H1 (cell line): ENCODE measurements around the gene NOBOX. TPM values are rescaled to one million over a fixed set of nuclear protein-coding genes. Genes with fewer than 3 reads are reported as not detected.

Source experiments
- CTCF ChIA-PET: fragments of 300-600 bp; sonication (Branson Sonifier 250); formaldehyde crosslinking; loops from one replicate; lab custom pipeline; 2021; ENCODE audit not compliant: partially characterized antibody; lab: Charles Lee
- POLR2A ChIA-PET: fragments of 300-600 bp; sonication (Branson Sonifier 250); formaldehyde crosslinking; loops from one replicate; lab custom pipeline; 2021; ENCODE audit warnings: inconsistent platforms; ENCODE audit not compliant: partially characterized antibody; lab: Charles Lee
- DNase-seq, 2 experiments: peaks; one replicate each; pipeline versions ENCODE4 v3.0.0 to v3.0.0-alpha.2; 2010 to 2022; ENCODE audit warnings: low spot score in 2 of 2, low read depth in 1 of 2, mixed read lengths in 1 of 2
- FAIRE-seq: peaks from 2 replicates; lab custom pipeline; 2011; peaks lifted over from hg19 to GRCh38; lab: Jason Lieb, UNC
- H2AFZ ChIP-seq: 2 replicates; pipeline ENCODE4 v1.8.1; 2012; ENCODE audit warnings: low read length, inconsistent platforms
- H2AK5ac ChIP-seq: 2 replicates; pipeline ENCODE4 v1.6.1; 2013; ENCODE audit warnings: low read depth, low read length
- H2BK120ac ChIP-seq: replicated peaks from 2 replicates; pipeline ENCODE3; 2013; ENCODE audit warnings: low read depth, low read length, inconsistent platforms
- H2BK12ac ChIP-seq: 2 replicates; pipeline ENCODE4 v1.6.1; 2013; ENCODE audit warnings: low read depth, low read length
- H2BK15ac ChIP-seq: 2 replicates; pipeline ENCODE4 v1.6.1; 2013; ENCODE audit warnings: low read length
- H2BK20ac ChIP-seq: 2 replicates; pipeline ENCODE4 v1.6.1; 2013; ENCODE audit warnings: low read length
- H2BK5ac ChIP-seq: 2 replicates; pipeline ENCODE4 v1.6.1; 2013; ENCODE audit warnings: low read depth, low read length
- H3K14ac ChIP-seq: 2 replicates; pipeline ENCODE4 v1.6.1; 2013; ENCODE audit warnings: inconsistent platforms; ENCODE audit not compliant: insufficient read length
- H3K18ac ChIP-seq: 2 replicates; pipeline ENCODE4 v1.6.1; 2013; ENCODE audit warnings: low read length; ENCODE audit errors: extremely low read depth
- H3K23ac ChIP-seq: 2 replicates; pipeline ENCODE4 v1.6.1; 2013; ENCODE audit warnings: inconsistent platforms; ENCODE audit not compliant: insufficient read length
- H3K23me2 ChIP-seq: 2 replicates; pipeline ENCODE4 v1.6.1; 2013; ENCODE audit warnings: low read depth, low read length
- H3K27ac ChIP-seq: 2 replicates; pipeline ENCODE4 v1.6.1; 2011; ENCODE audit warnings: low read depth, low read length, inconsistent platforms
- H3K27me3 ChIP-seq, 4 experiments: replicated peaks in 1 of 4; 1 replicate in 1 of 4; 2 replicates in 3 of 4; pipeline versions ENCODE4 v1.6.1 to v1.8.1; 2011 to 2013; ENCODE audit warnings: low read length in 3 of 4, mild to moderate bottlenecking in 3 of 4, inconsistent platforms in 2 of 4, mixed read lengths in 2 of 4, moderate library complexity in 1 of 4; ENCODE audit not compliant: control insufficient read depth in 3 of 4, insufficient read depth in 3 of 4; ENCODE audit errors: extremely low read depth in 1 of 4
- H3K36me3 ChIP-seq, 4 experiments: 2 replicates each; pipeline versions ENCODE4 v1.6.1 to v1.8.1; 2011 to 2013; ENCODE audit warnings: mild to moderate bottlenecking in 4 of 4, low read length in 3 of 4, moderate library complexity in 2 of 4, control low read depth in 1 of 4, inconsistent platforms in 1 of 4; ENCODE audit not compliant: insufficient read depth in 4 of 4, control insufficient read depth in 2 of 4
- H3K4ac ChIP-seq: replicated peaks from 2 replicates; pipeline ENCODE3; 2013; ENCODE audit warnings: low read length, low read depth, mixed read lengths, inconsistent platforms; ENCODE audit not compliant: insufficient read length
- H3K4me1 ChIP-seq, 4 experiments: replicated peaks in 1 of 4; 1 replicate in 1 of 4; 2 replicates in 3 of 4; pipeline versions ENCODE4 v1.6.1 to v1.8.1; 2011 to 2013; ENCODE audit warnings: low read length in 3 of 4, inconsistent platforms in 2 of 4, mixed read lengths in 1 of 4; ENCODE audit not compliant: insufficient read depth in 4 of 4, control insufficient read depth in 3 of 4
- H3K4me2 ChIP-seq, 2 experiments: 2 replicates each; pipeline versions ENCODE4 v1.6.1 to v1.8.1; 2011 to 2013; ENCODE audit warnings: low read depth in 2 of 2, low read length in 2 of 2, control low read depth in 1 of 2, inconsistent platforms in 1 of 2, mild to moderate bottlenecking in 1 of 2; ENCODE audit not compliant: insufficient read depth in 1 of 2
- H3K4me3 ChIP-seq, 4 experiments: fragments of 200-600, 300-600 bp in 1 of 4; sonication (generic), shearing (Covaris generic), sonication (Bioruptor Twin) in 1 of 4; 2 replicates each; pipeline versions ENCODE4 v1.5.1 to v1.8.1; 2011 to 2016; ENCODE audit warnings: low read length in 4 of 4, low read depth in 3 of 4, control low read depth in 2 of 4, inconsistent platforms in 2 of 4, mild to moderate bottlenecking in 2 of 4, mixed read lengths in 1 of 4, moderate library complexity in 1 of 4; ENCODE audit not compliant: insufficient read depth in 2 of 4; ENCODE audit errors: extremely low read depth in 1 of 4
- H3K56ac ChIP-seq: replicated peaks from 2 replicates; pipeline ENCODE3; 2013; ENCODE audit warnings: low read depth, mild to moderate bottlenecking, mixed read lengths, low read length, inconsistent platforms; ENCODE audit not compliant: insufficient read length
- H3K79me1 ChIP-seq: 2 replicates; pipeline ENCODE4 v1.6.1; 2013; ENCODE audit warnings: low read depth, low read length, control low read depth
- H3K79me2 ChIP-seq, 2 experiments: 2 replicates each; pipeline versions ENCODE4 v1.6.1 to v1.8.1; 2012 to 2013; ENCODE audit warnings: low read length in 2 of 2, mild to moderate bottlenecking in 2 of 2, inconsistent platforms in 1 of 2; ENCODE audit not compliant: insufficient read depth in 2 of 2, control insufficient read depth in 1 of 2
- H3K9ac ChIP-seq, 4 experiments: replicated peaks in 1 of 4; 1 replicate in 1 of 4; 2 replicates in 3 of 4; pipeline versions ENCODE4 v1.6.1 to v1.8.1; 2011 to 2013; ENCODE audit warnings: low read depth in 3 of 4, low read length in 3 of 4, control low read depth in 2 of 4, mild to moderate bottlenecking in 2 of 4, moderate library complexity in 2 of 4, inconsistent platforms in 1 of 4; ENCODE audit errors: extremely low read depth in 1 of 4
- H3K9me3 ChIP-seq, 2 experiments: 2 replicates each; pipeline versions ENCODE4 v1.6.1 to v1.8.1; 2012 to 2013; ENCODE audit warnings: mild to moderate bottlenecking in 2 of 2, moderate library complexity in 2 of 2, control low read depth in 1 of 2, inconsistent platforms in 1 of 2, low read depth in 1 of 2, low read length in 1 of 2, mixed read lengths in 1 of 2; ENCODE audit not compliant: insufficient read depth in 2 of 2
- H4K20me1 ChIP-seq, 2 experiments: replicated peaks in 1 of 2; 2 replicates each; pipeline versions ENCODE3 to v1.8.1; 2011 to 2013; ENCODE audit warnings: inconsistent platforms in 2 of 2, low read length in 2 of 2, mild to moderate bottlenecking in 1 of 2; ENCODE audit not compliant: insufficient read depth in 2 of 2, control insufficient read depth in 1 of 2
- H4K5ac ChIP-seq: 2 replicates; pipeline ENCODE4 v1.6.1; 2013; ENCODE audit warnings: low read length, low read depth, mixed read lengths, inconsistent platforms; ENCODE audit not compliant: insufficient read length
- H4K8ac ChIP-seq: 2 replicates; pipeline ENCODE4 v1.8.0; 2013; ENCODE audit warnings: mild to moderate bottlenecking, moderate library complexity, low read length, inconsistent platforms; ENCODE audit not compliant: insufficient read depth; ENCODE audit errors: extremely low read depth
- H4K91ac ChIP-seq: replicated peaks from 2 replicates; pipeline ENCODE3; 2013; ENCODE audit warnings: low read length, mixed read lengths, inconsistent platforms; ENCODE audit not compliant: insufficient read length
- CBX8 ChIP-seq: fragments of 300-800, 300-1000 bp; sonication (generic); IDR thresholded peaks from 2 replicates; pipeline ENCODE4 v1.7.1; 2016; ENCODE audit warnings: low read depth, low read length, borderline replicate concordance
- CHD2 ChIP-seq: IDR thresholded peaks from 2 replicates; pipeline ENCODE4 v1.6.1; 2012; ENCODE audit warnings: low read length, improper control_type of control experiment
- EZH2 ChIP-seq: fragments of 200-600 bp; sonication (generic); IDR thresholded peaks from 2 replicates; pipeline ENCODE4 v1.7.1; 2012; ENCODE audit warnings: low read depth, mild to moderate bottlenecking, moderate library complexity, low read length, inconsistent platforms; ENCODE audit not compliant: severe bottlenecking
- GABPA ChIP-seq: IDR thresholded peaks from 2 replicates; pipeline ENCODE4 v1.6.1; 2011; ENCODE audit warnings: mild to moderate bottlenecking, low read length, moderate library complexity, borderline replicate concordance; ENCODE audit not compliant: insufficient read depth
- GTF2F1 ChIP-seq: IDR thresholded peaks from 2 replicates; pipeline ENCODE4 v1.6.1; 2012; ENCODE audit warnings: low read depth, low read length, improper control_type of control experiment, borderline replicate concordance
- KDM5A ChIP-seq: fragments of 200-600 bp; IDR thresholded peaks from 2 replicates; pipeline ENCODE4 v1.7.1; 2012; ENCODE audit warnings: mild to moderate bottlenecking, low read length, inconsistent platforms, mixed read lengths
- MAFK ChIP-seq: IDR thresholded peaks from 2 replicates; pipeline ENCODE4 v1.6.1; 2012; ENCODE audit warnings: low read depth, mild to moderate bottlenecking, improper control_type of control experiment, low read length
- NRF1 ChIP-seq: IDR thresholded peaks from 2 replicates; pipeline ENCODE4 v1.6.1; 2011; ENCODE audit warnings: mild to moderate bottlenecking, low read depth, low read length, improper control_type of control experiment
- POLR2A ChIP-seq, 2 experiments: IDR thresholded peaks; 1 replicate in 1 of 2; 2 replicates in 1 of 2; pipeline ENCODE4 v1.6.1; 2011; ENCODE audit warnings: low read depth in 2 of 2, low read length in 2 of 2, mild to moderate bottlenecking in 2 of 2; ENCODE audit errors: control extremely low read depth in 1 of 2
- RBBP5 ChIP-seq: IDR thresholded peaks from 2 replicates; pipeline ENCODE4 v1.7.1; 2012; ENCODE audit warnings: low read depth, mild to moderate bottlenecking, inconsistent platforms, low read length, moderate library complexity, borderline replicate concordance
- SP1 ChIP-seq: IDR thresholded peaks from 2 replicates; pipeline ENCODE4 v1.6.1; 2011; ENCODE audit warnings: low read depth, low read length
- SP2 ChIP-seq: IDR thresholded peaks from 2 replicates; pipeline ENCODE4 v1.6.1; 2012; ENCODE audit warnings: mild to moderate bottlenecking, low read length, inconsistent platforms
- TAF7 ChIP-seq: optimal IDR thresholded peaks from 2 replicates; pipeline ENCODE3; 2011; ENCODE audit warnings: low read depth, mild to moderate bottlenecking, inconsistent platforms, low read length, moderate library complexity, borderline replicate concordance
- TEAD4 ChIP-seq: IDR thresholded peaks from 2 replicates; pipeline ENCODE4 v1.6.1; 2012; ENCODE audit warnings: low read depth, low read length, inconsistent platforms, mixed read lengths
- WGBS, 2 experiments: shearing (Covaris generic) in 1 of 2; methylation state at CpG; one replicate each; pipeline versions ENCODE4 v1.1.6 to v1.1.7; 2013 to 2015; ENCODE audit warnings: low lambda C conversion rate in 2 of 2, mixed read lengths in 2 of 2, inconsistent platforms in 1 of 2, low coverage in 1 of 2, missing lambda C conversion rate in 1 of 2; ENCODE audit not compliant: insufficient replicate concordance in 2 of 2, insufficient coverage in 1 of 2, insufficient read length in 1 of 2; ENCODE audit errors: extremely low coverage in 1 of 2, missing lambda C conversion rate in 1 of 2; 5-methylcytosine and 5-hydroxymethylcytosine counted together
- polyA plus RNA-seq, 7 experiments: library from polyadenylated mRNA; depleted of rRNA in 3 of 7; stranded (reverse) in 5 of 7; unstranded in 2 of 7; fragments of >200 nt in 5 of 7; fragments of 200-250 nt in 2 of 7; gene quantifications; 1 replicate in 5 of 7; 2 replicates in 1 of 7; 4 replicates in 1 of 7; pipeline versions ENCODE4 v1.2.1 to v1.2.3, GENCODE V29; 2011 to 2013; ENCODE audit warnings: missing spikeins in 2 of 7, mixed read lengths in 2 of 7
- total RNA-seq: library from RNA; stranded (reverse); fragmentation: NEBNext Ultra II Directional; extraction: Animal tissue kit (Norgen Biotek cat#: 25700); gene quantifications from 2 replicates; pipeline ENCODE4 v1.2.1, GENCODE V29; 2021

NOBOX gene
- total and polyA plus RNA-seq, 2 of the 8 experiments (the other 6 are each of a cell fraction or from before 2014, with no cell fraction given): not detected

DNA sequence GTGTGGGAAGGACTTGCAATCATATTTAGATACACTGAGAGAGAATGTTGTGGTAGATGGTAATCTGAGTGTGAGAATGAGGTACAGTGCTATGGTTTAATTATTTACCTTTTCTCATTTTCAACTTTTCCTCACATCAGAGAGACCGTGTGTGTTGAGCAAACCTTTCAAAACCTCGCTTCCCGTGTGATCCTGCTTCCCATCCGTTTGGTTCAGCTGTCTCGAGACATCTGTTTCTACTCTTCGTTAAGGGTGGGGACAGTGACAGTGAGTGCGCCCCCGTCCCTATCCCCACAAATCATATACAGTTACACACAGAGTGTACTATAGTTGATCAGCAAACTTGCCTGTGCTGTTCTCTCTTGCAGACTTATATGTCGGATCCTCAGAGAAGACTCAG, 33.0 kb upstream of the NOBOX start:
- TF ChIP-seq RBBP5 (no peak), SP2 (no peak), TEAD4 (no peak), SP1 (no peak), NRF1 (no peak), TAF7 (no peak), POLR2A (IDR thresholded peaks at IDR 0.05; ENCODE audit: control extremely low read depth in 1 of 2, low read depth in 2 of 2, low read length in 2 of 2) (no peak), MAFK (no peak), EZH2 (no peak), CHD2 (no peak), KDM5A (no peak), GABPA (no peak), CBX8 (no peak), GTF2F1 (no peak)
- Histone ChIP-seq H3K4me2 (no peak overlapping the region), H3K27ac (no peak overlapping the region), H2BK5ac (no peak overlapping the region), H2BK20ac (no peak overlapping the region), H2BK120ac (no peak overlapping the region), H3K23ac (no peak overlapping the region), H3K4me3 (no peak overlapping the region), H2AK5ac (no peak overlapping the region), H2BK12ac (no peak overlapping the region), H3K4me1 (no peaks in the 10 kb centered on the region), H4K20me1 (no peaks in the 10 kb centered on the region), H4K5ac (no peak overlapping the region), H4K8ac (no peak overlapping the region), H3K56ac (no peak overlapping the region), H3K9me3 (no peaks in the 10 kb centered on the region), H3K27me3 (no peaks in the 10 kb centered on the region), H3K4ac (no peak overlapping the region), H3K23me2 (no peaks in the 10 kb centered on the region), H4K91ac (no peak overlapping the region), H3K79me1 (no peaks in the 10 kb centered on the region), H3K36me3 (no peaks in the 10 kb centered on the region), H3K79me2 (no peaks in the 10 kb centered on the region), H3K14ac (no peak overlapping the region), H2BK15ac (no peak overlapping the region), H3K9ac (no peak overlapping the region), H2AFZ (no peak overlapping the region), H3K18ac (no peak overlapping the region)
- DNase-seq (no peak), FAIRE-seq (no peak)
- ChIA-PET CTCF (interaction anchor here (0.6 to 3.2 kb wide), 15 partner anchors 8 to 557 kb away, joined by 3 to 28 read pairs (median 5); no protein-coding TSS in a partner anchor), POLR2A (no interaction called here)
- WGBS, 2 experiments: 92% methylated on average over 9 of the region's 9 CpGs; no CpG with 5 or more reads in 1 of the 2 experiments
